IPS DF 6.9 (cell line): ENCODE results near the gene PARD3.

Experiments
- DNase-seq: peaks from one replicate; pipeline ENCODE4 v3.0.0-alpha.2; 2013; ENCODE audit warnings: low read depth, low spot score
- H3K27ac ChIP-seq: one replicate; pipeline ENCODE4 v1.5.1; 2013; ENCODE audit warnings: low read length, control low read depth
- H3K27me3 ChIP-seq: 2 replicates; pipeline ENCODE4 v1.6.1; 2013; ENCODE audit warnings: mild to moderate bottlenecking, low read length; ENCODE audit not compliant: control insufficient read depth, insufficient read depth
- H3K36me3 ChIP-seq: 2 replicates; pipeline ENCODE4 v1.6.1; 2013; ENCODE audit warnings: low read length; ENCODE audit not compliant: control insufficient read depth, insufficient read depth
- H3K4me1 ChIP-seq: 2 replicates; pipeline ENCODE4 v1.6.1; 2013; ENCODE audit warnings: low read length; ENCODE audit not compliant: control insufficient read depth, insufficient read depth
- H3K4me3 ChIP-seq: 2 replicates; pipeline ENCODE4 v1.5.1; 2013; ENCODE audit warnings: mild to moderate bottlenecking, low read length
- H3K9me3 ChIP-seq: 2 replicates; pipeline ENCODE4 v1.6.1; 2013; ENCODE audit warnings: low read length, inconsistent platforms; ENCODE audit not compliant: control insufficient read depth, insufficient read depth
- WGBS: extraction: QIAGEN DNeasy Blood & Tissue Kit; methylation state at CpG from one replicate; pipeline ENCODE4 v1.1.7; 2013; ENCODE audit warnings: mixed read lengths, missing lambda C conversion rate; ENCODE audit not compliant: insufficient read length, insufficient coverage; 5-methylcytosine and 5-hydroxymethylcytosine counted together

PARD3 gene

GRCh38 chr10:34087095-34087418, 728.0 kb downstream of the PARD3 start:
- no peaks in the 10 kb centered on the region for H3K27me3 ChIP-seq
- no peak for DNase-seq
- WGBS, result no CpG with 5 or more reads among the region's 3 CpGs
- H3K36me3 ChIP-seq, result no peaks in the 10 kb centered on the region
- no peak overlapping the region for H3K4me3 ChIP-seq
- H3K9me3 ChIP-seq, result no peaks in the 10 kb centered on the region
- H3K27ac ChIP-seq, result no peak overlapping the region
- no peaks in the 10 kb centered on the region for H3K4me1 ChIP-seq

GRCh38 chr10:34083567-34083966, 731.5 kb downstream of the PARD3 start:
- Histone ChIP-seq H3K27me3 (no peaks in the 10 kb centered on the region), H3K36me3 (no peaks in the 10 kb centered on the region), H3K4me1 (no peaks in the 10 kb centered on the region), H3K4me3 (no peak overlapping the region), H3K9me3 (no peaks in the 10 kb centered on the region), H3K27ac (no peak overlapping the region)
- no CpG with 5 or more reads among the region's 2 CpGs for WGBS
- no peak for DNase-seq

GRCh38 chr10:34081948-34082347, 733.1 kb downstream of the PARD3 start:
- WGBS, result no CpG with 5 or more reads among the region's 11 CpGs
- Histone ChIP-seq H3K4me1 (no peaks in the 10 kb centered on the region), H3K4me3 (no peak overlapping the region), H3K27me3 (no peaks in the 10 kb centered on the region), H3K27ac (no peak overlapping the region), H3K36me3 (no peaks in the 10 kb centered on the region), H3K9me3 (no peaks in the 10 kb centered on the region)
- no peak for DNase-seq

- Histone ChIP-seq H3K9me3 (no peaks in the 10 kb centered on the region), H3K4me1 (no peaks in the 10 kb centered on the region), H3K36me3 (no peaks in the 10 kb centered on the region), H3K27me3 (no peaks in the 10 kb centered on the region), H3K4me3 (no peak overlapping the region), H3K27ac (no peak overlapping the region)
- WGBS, result no CpG with 5 or more reads among the region's 6 CpGs
- DNase-seq, result no peak
Observed at GRCh38 chr10:34081347-34081743, 733.8 kb downstream of the PARD3 start.

- no peaks in the 10 kb centered on the region for H3K27me3 ChIP-seq
- WGBS, result no CpG with 5 or more reads among the region's 16 CpGs
- no peak for DNase-seq
Observed at GRCh38 chr10:34080485-34081346, 734.4 kb downstream of the PARD3 start.

GRCh38 chr10:34079702-34080484, 735.2 kb downstream of the PARD3 start:
- Histone ChIP-seq H3K9me3 (no peaks in the 10 kb centered on the region), H3K36me3 (no peaks in the 10 kb centered on the region), H3K4me3 (no peak overlapping the region), H3K27me3 (no peaks in the 10 kb centered on the region), H3K4me1 (no peaks in the 10 kb centered on the region), H3K27ac (no peak overlapping the region)
- WGBS, result no CpG with 5 or more reads among the region's 17 CpGs
- DNase-seq, result no peak

More at GRCh38 chr10:34080485-34081346, 734.4 kb downstream of the PARD3 start:
- H3K36me3 ChIP-seq, result no peaks in the 10 kb centered on the region
- H3K9me3 ChIP-seq, result no peaks in the 10 kb centered on the region
- H3K27ac ChIP-seq, result no peak overlapping the region
- no peaks in the 10 kb centered on the region for H3K4me1 ChIP-seq
- no peak overlapping the region for H3K4me3 ChIP-seq

- Histone ChIP-seq H3K36me3 (no peaks in the 10 kb centered on the region), H3K27ac (no peak overlapping the region), H3K9me3 (no peaks in the 10 kb centered on the region), H3K27me3 (no peaks in the 10 kb centered on the region), H3K4me1 (no peaks in the 10 kb centered on the region), H3K4me3 (no peak overlapping the region)
- no peak for DNase-seq
- WGBS, result no CpG with 5 or more reads among the region's 22 CpGs
Observed at GRCh38 chr10:34078745-34079470, 736.2 kb downstream of the PARD3 start.

- Histone ChIP-seq H3K36me3 (no peaks in the 10 kb centered on the region), H3K9me3 (no peaks in the 10 kb centered on the region), H3K4me1 (no peaks in the 10 kb centered on the region), H3K4me3 (no peak overlapping the region), H3K27me3 (no peaks in the 10 kb centered on the region), H3K27ac (no peak overlapping the region)
- WGBS, result no CpG with 5 or more reads among the region's 4 CpGs
- DNase-seq, result no peak
Observed at GRCh38 chr10:34078017-34078744, 736.9 kb downstream of the PARD3 start.

- Histone ChIP-seq H3K27me3 (no peaks in the 10 kb centered on the region), H3K36me3 (no peaks in the 10 kb centered on the region), H3K4me3 (no peak overlapping the region), H3K27ac (no peak overlapping the region), H3K9me3 (no peaks in the 10 kb centered on the region), H3K4me1 (no peaks in the 10 kb centered on the region)
- DNase-seq, result no peak
Observed at GRCh38 chr10:34076443-34076842, 738.7 kb downstream of the PARD3 start.
